SK-N-SH (cell line): ENCODE results near the gene SLC6A3. TPM values are rescaled to one million over a fixed set of nuclear protein-coding genes. Genes with fewer than 3 reads are reported as not detected.
A peak's percentile ranks its signal among the peaks of the same experiment; 100 is the strongest.

Experiments
- CTCF ChIA-PET: fragments of 300-600, 350-600 bp; formaldehyde crosslinking; extraction: SDS; loops from one replicate; lab custom pipeline; 2021; lab: Yijun Ruan, JAX
- POLR2A ChIA-PET: fragments of 350-600 bp; sonication (Branson Sonifier 250); formaldehyde crosslinking; extraction: SDS; loops from one replicate; lab custom pipeline; 2020; ENCODE audit warnings: antibody characterized with exemption, inconsistent platforms; lab: Yijun Ruan, JAX
- DNase-seq: peaks from one replicate; pipeline ENCODE4 v3.0.0; 2012
- H2AFZ ChIP-seq: fragments of 200-600 bp; sonication (generic); 2 replicates; pipeline ENCODE4 v1.8.1; 2016; ENCODE audit warnings: antibody characterized with exemption, mild to moderate bottlenecking, low read depth
- H3F3A ChIP-seq: fragments of 200-600 bp; sonication (generic); replicated peaks from 2 replicates; pipeline ENCODE3; 2016; ENCODE audit warnings: antibody characterized with exemption, mild to moderate bottlenecking; ENCODE audit not compliant: insufficient read depth
- H3K27ac ChIP-seq, 2 experiments: fragments of 200-500 bp in 1 of 2; fragments of 200-600 bp in 1 of 2; sonication (Bioruptor generic) in 1 of 2; sonication (generic), shearing (Covaris generic) in 1 of 2; 2 replicates each; pipeline versions ENCODE4 v1.5.1 to v1.6.1; 2014 to 2016; ENCODE audit warnings: low read depth in 2 of 2, inconsistent platforms in 1 of 2, low read length in 1 of 2, mild to moderate bottlenecking in 1 of 2, mixed read lengths in 1 of 2
- H3K27me3 ChIP-seq: fragments of 200-600 bp; sonication (generic), shearing (Covaris generic); 2 replicates; pipeline ENCODE4 v1.6.1; 2016; ENCODE audit warnings: mixed run types; ENCODE audit not compliant: insufficient read depth
- H3K36me3 ChIP-seq, 2 experiments: fragments of 200-500 bp in 1 of 2; fragments of 200-600 bp in 1 of 2; sonication (Bioruptor generic) in 1 of 2; sonication (generic) in 1 of 2; replicated peaks in 1 of 2; 2 replicates each; pipeline versions ENCODE3 to v1.5.1; 2014 to 2016; ENCODE audit warnings: low read length in 1 of 2, mild to moderate bottlenecking in 1 of 2; ENCODE audit not compliant: insufficient read depth in 2 of 2, control insufficient read depth in 1 of 2
- H3K4me1 ChIP-seq, 2 experiments: fragments of 200-500 bp in 1 of 2; fragments of 200-600 bp in 1 of 2; sonication (Bioruptor generic) in 1 of 2; sonication (generic), shearing (Covaris generic) in 1 of 2; 2 replicates each; pipeline versions ENCODE4 v1.5.1 to v1.6.1; 2014 to 2016; ENCODE audit warnings: low read depth in 1 of 2, low read length in 1 of 2, mixed run types in 1 of 2; ENCODE audit not compliant: insufficient read depth in 2 of 2, control insufficient read depth in 1 of 2
- H3K4me2 ChIP-seq: fragments of 200-600 bp; sonication (generic), shearing (Covaris generic); 2 replicates; pipeline ENCODE4 v1.6.1; 2017; ENCODE audit warnings: mixed run types
- H3K4me3 ChIP-seq, 2 experiments: fragments of 200-500 bp in 1 of 2; fragments of 200-600 bp in 1 of 2; sonication (Bioruptor generic) in 1 of 2; sonication (generic), shearing (Covaris generic) in 1 of 2; 2 replicates each; pipeline versions ENCODE4 v1.5.1 to v1.8.1; 2014 to 2016; ENCODE audit warnings: low read depth in 2 of 2, inconsistent platforms in 1 of 2, low read length in 1 of 2, mild to moderate bottlenecking in 1 of 2, mixed read lengths in 1 of 2, moderate library complexity in 1 of 2
- H3K79me2 ChIP-seq: fragments of 200-600 bp; sonication (generic); 2 replicates; pipeline ENCODE4 v1.8.1; 2017; ENCODE audit warnings: mild to moderate bottlenecking; ENCODE audit not compliant: insufficient read depth
- H3K9ac ChIP-seq: fragments of 200-600 bp; sonication (generic); 2 replicates; pipeline ENCODE4 v1.6.1; 2017; ENCODE audit warnings: mixed run types
- H3K9me2 ChIP-seq: fragments of 200-600 bp; sonication (generic); 2 replicates; pipeline ENCODE4 v1.6.1; 2017; ENCODE audit warnings: mixed run types
- H3K9me3 ChIP-seq: fragments of 200-600 bp; sonication (generic); 2 replicates; pipeline ENCODE4 v1.6.1; 2017; ENCODE audit warnings: mixed run types, mild to moderate bottlenecking, moderate library complexity
- H4K20me1 ChIP-seq: fragments of 200-600 bp; sonication (generic); 2 replicates; pipeline ENCODE4 v1.6.1; 2017; ENCODE audit warnings: mild to moderate bottlenecking, mixed run types; ENCODE audit not compliant: insufficient read depth
- EP300 ChIP-seq, 2 experiments: IDR thresholded peaks; 2 replicates each; pipeline versions ENCODE4 v1.4.0 to v1.6.1; 2012; ENCODE audit warnings: borderline replicate concordance in 1 of 2, low read depth in 1 of 2, low read length in 1 of 2
- FOSL2 ChIP-seq: IDR thresholded peaks from 2 replicates; pipeline ENCODE4 v1.4.0; 2012; ENCODE audit warnings: low read depth, mild to moderate bottlenecking, moderate library complexity, borderline replicate concordance
- FOXM1 ChIP-seq: IDR thresholded peaks from 2 replicates; pipeline ENCODE4 v1.4.0; 2012; ENCODE audit warnings: low read depth, mild to moderate bottlenecking
- GATA2 ChIP-seq: sonication (generic); formaldehyde crosslinking; IDR thresholded peaks from 2 replicates; pipeline ENCODE4 v1.5.0; 2020; ENCODE audit warnings: mild to moderate bottlenecking, missing genetic modification reagents
- MEF2A ChIP-seq: IDR thresholded peaks from 2 replicates; pipeline ENCODE4 v1.4.0; 2012; ENCODE audit warnings: low read depth, borderline replicate concordance
- MXI1 ChIP-seq: IDR thresholded peaks from 2 replicates; pipeline ENCODE4 v1.6.1; 2012; ENCODE audit warnings: mild to moderate bottlenecking, low read depth, low read length, improper control_type of control experiment
- NFIC ChIP-seq: IDR thresholded peaks from 2 replicates; pipeline ENCODE4 v1.4.0; 2012; ENCODE audit warnings: borderline replicate concordance
- NRF1 ChIP-seq: IDR thresholded peaks from 2 replicates; pipeline ENCODE4 v1.6.1; 2012; ENCODE audit warnings: low read depth, mild to moderate bottlenecking, low read length
- POLR2AphosphoS5 ChIP-seq: IDR thresholded peaks from 2 replicates; pipeline ENCODE4 v1.6.1; 2012; ENCODE audit warnings: low read depth, low read length
- RAD21 ChIP-seq: IDR thresholded peaks from 2 replicates; pipeline ENCODE4 v1.6.1; 2012; ENCODE audit warnings: mild to moderate bottlenecking, low read length
- RCOR1 ChIP-seq: fragments of 150-350 bp; IDR thresholded peaks from 2 replicates; pipeline ENCODE4 v1.6.1; 2017; ENCODE audit warnings: antibody characterized with exemption, low read length
- RFX5 ChIP-seq: IDR thresholded peaks from 2 replicates; pipeline ENCODE4 v1.6.1; 2012; ENCODE audit warnings: mild to moderate bottlenecking, improper control_type of control experiment, low read length
- SIN3A ChIP-seq: IDR thresholded peaks from 2 replicates; pipeline ENCODE4 v1.6.1; 2012; ENCODE audit warnings: low read depth, mild to moderate bottlenecking, low read length, moderate library complexity, borderline replicate concordance
- SMC3 ChIP-seq: IDR thresholded peaks from 2 replicates; pipeline ENCODE4 v1.6.1; 2012; ENCODE audit warnings: low read depth, low read length, improper control_type of control experiment
- TAF1 ChIP-seq: IDR thresholded peaks from 2 replicates; pipeline ENCODE4 v1.6.1; 2012; ENCODE audit warnings: low read depth, mild to moderate bottlenecking, low read length, moderate library complexity, borderline replicate concordance
- WGBS: methylation state at CpG from one replicate; pipeline ENCODE4 v1.1.6; 2017; ENCODE audit warnings: low lambda C conversion rate; 5-methylcytosine and 5-hydroxymethylcytosine counted together
- polyA plus RNA-seq, 3 experiments: library from polyadenylated mRNA; depleted of rRNA; stranded (reverse); fragments of >200 nt; gene quantifications; 2 replicates each; pipeline ENCODE4 v1.2.3, GENCODE V29; 2012

Gene SLC6A3
- polyA plus RNA-seq, 1 of the 3 experiments (the other 2 are of a cell fraction): not detected

- no peak overlapping the region for H3K27ac ChIP-seq
- TF ChIP-seq RFX5 (no peak), MXI1 (no peak), MEF2A (no peak), POLR2AphosphoS5 (no peak), SMC3 (no peak), SIN3A (no peak), NFIC (no peak), EP300 (IDR thresholded peaks at IDR 0.05; ENCODE audit: borderline replicate concordance in 1 of 2, low read depth in 1 of 2, low read length in 1 of 2) (no peak), RCOR1 (no peak), RAD21 (no peak), FOSL2 (no peak), TAF1 (no peak), NRF1 (no peak), GATA2 (CRISPR knock-in tag) (no peak), FOXM1 (no peak)
- H3K4me2 ChIP-seq: no peak overlapping the region
- H3K9me2 ChIP-seq: no peaks in the 10 kb centered on the region
- no peak overlapping the region for H3K4me3 ChIP-seq
- H2AFZ ChIP-seq: no peak overlapping the region
- no peak overlapping the region for H3K9ac ChIP-seq
- no peaks in the 10 kb centered on the region for H3K27me3 ChIP-seq
- H3F3A ChIP-seq: no peaks in the 10 kb centered on the region
- H3K4me1 ChIP-seq: peaks cover 0 to 18% of the 10 kb centered on the region in 2 experiments; a peak in 2 of 4 replicates
- CTCF ChIA-PET: no interaction called here
- DNase-seq: no peak
- H3K79me2 ChIP-seq: peaks cover 28% of the 10 kb centered on the region
- no peaks in the 10 kb centered on the region for H3K9me3 ChIP-seq
- POLR2A ChIA-PET: interaction anchor here (0.6 kb wide), 2 partner anchors 12 to 247 kb away, joined by 3 read pairs; no protein-coding TSS in a partner anchor
- WGBS: 84% methylated on average over 10 of the region's 10 CpGs
- no peaks in the 10 kb centered on the region; the same call in 1 of the 2 replicates for H4K20me1 ChIP-seq
- peaks cover 0 to 6% of the 10 kb centered on the region in 2 experiments for H3K36me3 ChIP-seq
Observed at GRCh38 chr5:1347571-1347970, 97.7 kb downstream of the SLC6A3 start.

- Histone ChIP-seq H4K20me1 (no peaks in the 10 kb centered on the region; the same call in 1 of the 2 replicates), H3K27me3 (no peaks in the 10 kb centered on the region), H3K36me3 (peaks cover 6 to 13% of the 10 kb centered on the region in 2 experiments), H3F3A (no peaks in the 10 kb centered on the region), H3K9me2 (no peaks in the 10 kb centered on the region), H3K4me1 (peaks cover 0 to 18% of the 10 kb centered on the region in 2 experiments; a peak in 2 of 4 replicates), H3K27ac (no peak overlapping the region), H2AFZ (no peak overlapping the region), H3K4me2 (0 out of 2 replicates have a peak overlapping the region, but pooled peaks have one; percentile 91), H3K4me3 (no peak overlapping the region), H3K79me2 (peaks cover 35% of the 10 kb centered on the region), H3K9ac (no peak overlapping the region), H3K9me3 (no peaks in the 10 kb centered on the region)
- ChIA-PET POLR2A (interaction anchor here (0.6 kb wide), 1 partner anchor 247 kb away, joined by 3 read pairs; no protein-coding TSS in a partner anchor), CTCF (interaction anchor here (1.1 kb wide), 1 partner anchor 33 kb away, joined by 3 read pairs; no protein-coding TSS in a partner anchor)
- 90% methylated on average over 17 of the region's 21 CpGs for WGBS
- DNase-seq: no peak
- TF ChIP-seq TAF1: no peak
Observed at GRCh38 chr5:1346627-1347440, 98.4 kb downstream of the SLC6A3 start.
